ENCODE data around the gene TTLL5. TPM values are rescaled to one million over a fixed set of nuclear protein-coding genes. Genes with fewer than 3 reads are reported as not detected.

TTLL5 gene
- total RNA-seq, 1 donor, result 29.5 TPM

GRCh38 chr14:75697386-75697785, 36.3 kb downstream of the TTLL5 start:
- TF ChIP-seq, protein P1, sequence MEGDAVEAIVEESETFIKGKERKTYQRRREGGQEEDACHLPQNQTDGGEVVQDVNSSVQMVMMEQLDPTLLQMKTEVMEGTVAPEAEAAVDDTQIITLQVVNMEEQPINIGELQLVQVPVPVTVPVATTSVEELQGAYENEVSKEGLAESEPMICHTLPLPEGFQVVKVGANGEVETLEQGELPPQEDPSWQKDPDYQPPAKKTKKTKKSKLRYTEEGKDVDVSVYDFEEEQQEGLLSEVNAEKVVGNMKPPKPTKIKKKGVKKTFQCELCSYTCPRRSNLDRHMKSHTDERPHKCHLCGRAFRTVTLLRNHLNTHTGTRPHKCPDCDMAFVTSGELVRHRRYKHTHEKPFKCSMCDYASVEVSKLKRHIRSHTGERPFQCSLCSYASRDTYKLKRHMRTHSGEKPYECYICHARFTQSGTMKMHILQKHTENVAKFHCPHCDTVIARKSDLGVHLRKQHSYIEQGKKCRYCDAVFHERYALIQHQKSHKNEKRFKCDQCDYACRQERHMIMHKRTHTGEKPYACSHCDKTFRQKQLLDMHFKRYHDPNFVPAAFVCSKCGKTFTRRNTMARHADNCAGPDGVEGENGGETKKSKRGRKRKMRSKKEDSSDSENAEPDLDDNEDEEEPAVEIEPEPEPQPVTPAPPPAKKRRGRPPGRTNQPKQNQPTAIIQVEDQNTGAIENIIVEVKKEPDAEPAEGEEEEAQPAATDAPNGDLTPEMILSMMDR (IDR thresholded peaks at IDR 0.05; ENCODE audit: insufficient read depth, low read length), result no peak
- no peak overlapping the region for H3K4me3 ChIP-seq (ENCODE audit: low read depth, low read length)
- DNase-seq (ENCODE audit: low read depth), result no peak

DNA sequence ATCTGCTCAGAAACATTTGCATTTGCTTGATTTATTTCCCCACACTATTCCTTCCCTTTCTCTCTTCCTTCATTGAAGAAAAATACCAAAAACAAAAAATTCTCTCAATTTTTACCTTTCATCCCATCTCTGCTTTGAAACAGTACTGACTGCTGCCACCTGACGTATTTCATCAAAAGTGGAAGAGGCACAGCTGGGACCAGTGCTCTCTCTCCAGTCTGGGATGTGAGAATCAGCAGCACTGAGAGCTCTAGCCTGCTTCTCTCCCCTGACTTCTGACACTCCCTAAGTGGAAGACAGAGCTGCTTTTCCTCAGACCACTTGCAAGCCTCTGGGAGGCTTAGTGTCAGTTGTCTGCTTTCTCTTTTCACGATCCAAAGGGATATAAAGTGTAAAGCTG, 36.9 kb downstream of the TTLL5 start:
- TF ChIP-seq, protein P1 (IDR thresholded peaks at IDR 0.05; ENCODE audit: insufficient read depth, low read length), result no peak
- DNase-seq (ENCODE audit: low read depth), result no peak
- H3K4me3 ChIP-seq (ENCODE audit: low read depth, low read length), result no peak overlapping the region

DNA sequence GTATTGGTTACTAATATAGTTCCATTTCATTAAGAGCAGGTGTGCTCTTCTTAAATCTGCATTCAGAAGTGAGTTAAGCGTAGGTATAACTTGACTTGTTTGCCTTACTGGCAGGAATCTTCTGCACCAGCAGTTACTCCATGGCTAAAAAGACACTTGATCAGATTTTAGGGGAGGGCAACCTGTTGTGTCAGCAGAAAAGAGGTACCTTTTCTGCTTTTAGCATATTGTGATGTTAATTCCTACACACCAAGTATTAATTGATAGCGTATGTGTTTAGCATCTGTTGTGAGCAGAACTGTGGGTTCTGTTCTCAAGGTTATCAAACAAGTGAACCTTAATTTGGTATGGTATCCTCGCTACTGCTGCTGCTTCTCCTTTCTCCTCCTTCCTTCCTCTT, 38.3 kb downstream of the TTLL5 start:
- TF ChIP-seq, protein P1 (IDR thresholded peaks at IDR 0.05; ENCODE audit: insufficient read depth, low read length), result no peak
- H3K4me3 ChIP-seq (ENCODE audit: low read depth, low read length), result no peak overlapping the region
- DNase-seq (ENCODE audit: low read depth), result no peak

DNA sequence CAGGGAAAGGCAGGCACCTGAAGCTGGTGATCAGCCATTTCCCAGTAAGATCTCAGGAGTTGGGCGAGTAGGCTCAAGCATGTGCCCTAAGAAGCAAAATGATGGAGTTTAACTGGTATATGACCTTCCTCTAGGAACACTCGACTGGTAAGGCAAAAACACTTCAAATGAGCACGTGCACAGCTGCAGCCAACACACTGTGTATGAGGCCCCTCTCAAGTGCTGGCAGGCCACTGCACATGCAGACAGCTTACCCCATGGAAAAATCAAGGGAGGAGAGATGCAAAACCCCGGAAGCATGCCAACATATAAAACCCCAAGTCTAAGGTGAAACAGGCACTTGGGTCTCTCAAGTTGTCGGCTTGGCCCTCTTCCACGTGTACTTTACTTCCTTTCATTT, 39.2 kb downstream of the TTLL5 start:
- TF ChIP-seq, protein P1 (IDR thresholded peaks at IDR 0.05; ENCODE audit: insufficient read depth, low read length), result no peak
- no peak for DNase-seq (ENCODE audit: low read depth)
- H3K4me3 ChIP-seq (ENCODE audit: low read depth, low read length), result no peak overlapping the region

- TF ChIP-seq, protein P1 (IDR thresholded peaks at IDR 0.05; ENCODE audit: insufficient read depth, low read length), result no peak
- peak; percentile 42 for DNase-seq (ENCODE audit: low read depth)
- H3K4me3 ChIP-seq (ENCODE audit: low read depth, low read length), result no peak overlapping the region
Observed at GRCh38 chr14:75702122-75702521, 41.1 kb downstream of the TTLL5 start.

DNA sequence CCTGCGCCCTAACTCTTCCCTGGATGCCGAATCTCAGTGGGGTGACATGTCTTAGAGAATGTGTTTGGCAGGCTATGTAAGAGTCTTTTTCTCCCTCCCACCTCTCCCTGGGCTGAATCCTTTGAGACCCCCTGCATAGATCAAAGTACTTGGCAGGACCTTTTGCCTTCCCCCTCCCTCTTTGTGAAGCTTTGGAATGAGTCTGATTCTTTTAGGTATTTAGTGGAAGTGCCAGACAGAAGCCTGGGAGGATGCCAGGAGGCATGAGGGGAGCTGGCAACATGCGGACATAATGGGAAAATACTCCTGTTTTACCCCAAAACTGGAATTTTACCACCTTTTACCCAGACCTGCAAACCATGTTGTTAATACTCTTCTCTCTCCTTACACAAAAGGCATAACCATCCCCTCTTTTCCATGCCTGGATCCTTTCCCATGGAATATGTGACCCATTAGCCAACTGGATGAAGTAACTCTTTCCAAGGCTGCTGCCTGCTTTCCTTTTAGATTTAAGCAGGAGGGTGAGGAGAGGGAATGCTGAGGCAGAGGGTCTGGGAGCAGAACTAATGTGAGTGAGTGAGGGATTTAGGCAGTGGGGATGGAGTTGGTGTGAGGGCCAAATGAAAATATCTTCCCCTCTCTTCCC, 41.7 kb downstream of the TTLL5 start:
- TF ChIP-seq, protein P1 (IDR thresholded peaks at IDR 0.05; ENCODE audit: insufficient read depth, low read length), result no peak
- peak; percentile 64 for DNase-seq (ENCODE audit: low read depth)
- H3K4me3 ChIP-seq (ENCODE audit: low read depth, low read length), result no peak overlapping the region

DNA sequence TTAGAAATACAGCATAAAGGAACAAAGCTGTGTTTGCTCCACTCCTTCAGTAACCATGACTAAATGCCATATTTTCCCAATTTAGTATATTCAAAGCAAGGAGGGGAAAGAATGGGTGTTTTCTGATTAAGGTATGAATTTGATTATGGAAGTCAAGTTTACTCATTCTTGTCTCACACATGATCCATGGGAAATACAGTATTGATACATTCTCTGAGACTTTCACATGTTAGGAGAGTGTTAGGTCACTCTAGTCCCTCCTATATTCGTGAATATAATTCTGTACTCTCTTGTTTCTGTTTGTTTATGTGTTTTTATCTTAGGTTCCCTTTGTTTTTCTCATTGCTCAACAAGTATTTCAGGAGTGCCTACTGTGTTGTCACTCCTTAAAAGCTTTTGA, 42.4 kb downstream of the TTLL5 start:
- TF ChIP-seq, protein P1 (IDR thresholded peaks at IDR 0.05; ENCODE audit: insufficient read depth, low read length), result no peak
- DNase-seq (ENCODE audit: low read depth), result no peak
- no peak overlapping the region for H3K4me3 ChIP-seq (ENCODE audit: low read depth, low read length)

Data from fibroblast of the aortic adventitia (primary cell).